ENCODE results near the gene RBM20.
"Not testable (repeated sequence)": the region's sequence is repeated elsewhere in the genome, so short reads cannot be mapped to it uniquely, and the experiment has no call there.

Gene RBM20

DNA sequence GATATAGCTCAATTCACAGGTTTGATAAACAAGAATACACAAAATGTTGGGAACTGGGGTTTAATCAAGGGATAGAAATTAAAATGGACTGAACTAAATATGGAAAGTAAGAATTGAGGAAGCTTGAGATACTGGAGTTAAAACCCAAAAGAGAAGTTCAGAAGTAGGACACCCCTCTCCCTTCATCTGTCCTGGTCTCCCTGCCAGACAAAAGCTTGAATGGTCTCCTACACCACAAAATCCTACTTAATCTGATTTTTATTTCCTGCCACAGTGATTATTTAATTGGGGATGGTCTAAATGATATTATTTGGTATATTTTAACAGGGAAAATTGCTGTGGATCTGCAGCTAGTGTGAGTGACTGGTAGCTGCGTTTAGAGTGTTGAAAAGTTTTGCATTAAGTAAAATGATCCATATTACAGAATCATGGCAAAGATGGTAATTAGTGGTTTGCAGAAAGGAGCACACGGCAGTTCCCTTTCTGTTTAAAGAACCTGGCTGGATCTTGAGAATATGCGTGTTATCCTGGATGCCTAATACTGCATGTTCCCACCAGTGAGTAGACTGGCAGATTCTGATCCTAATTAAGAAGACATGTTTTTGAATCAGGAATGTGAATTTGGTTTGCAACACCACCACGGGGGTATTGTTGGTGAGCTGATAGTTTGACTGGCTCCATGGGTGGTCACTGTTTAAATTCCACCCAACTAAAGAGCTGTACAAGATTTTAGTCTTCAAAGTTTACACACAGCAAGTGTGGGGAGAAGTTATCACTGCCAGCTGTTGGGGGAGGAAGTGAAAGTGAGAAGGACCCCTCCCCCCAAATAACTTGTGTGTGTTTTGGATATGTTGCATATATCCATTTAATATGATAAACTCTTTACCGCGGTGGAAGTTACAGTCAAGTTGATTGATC is 5.5 kb downstream of the RBM20 start:
- DNase-seq (ENCODE audit: low read depth): no peak

DNA sequence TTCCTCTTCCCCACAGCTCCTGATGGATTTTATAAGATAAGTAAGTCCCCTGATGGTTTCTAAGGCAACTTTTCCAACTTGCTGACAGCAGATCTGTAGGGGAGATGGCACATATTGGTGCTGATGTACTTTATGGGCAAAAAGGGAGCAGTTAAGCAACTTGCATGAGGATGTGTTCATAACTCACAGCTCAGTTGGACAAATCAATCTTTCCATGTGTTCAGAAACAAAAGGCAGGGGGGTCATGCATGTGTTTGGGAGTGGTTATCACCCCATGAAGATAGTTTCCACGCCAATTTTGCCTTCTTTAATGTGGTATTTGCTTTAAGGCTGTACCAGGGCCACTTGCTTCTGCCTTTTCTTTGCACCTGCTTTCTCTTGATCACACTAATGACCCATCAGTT is 6.1 kb downstream of the RBM20 start:
- no peak for DNase-seq (ENCODE audit: low read depth)

DNA sequence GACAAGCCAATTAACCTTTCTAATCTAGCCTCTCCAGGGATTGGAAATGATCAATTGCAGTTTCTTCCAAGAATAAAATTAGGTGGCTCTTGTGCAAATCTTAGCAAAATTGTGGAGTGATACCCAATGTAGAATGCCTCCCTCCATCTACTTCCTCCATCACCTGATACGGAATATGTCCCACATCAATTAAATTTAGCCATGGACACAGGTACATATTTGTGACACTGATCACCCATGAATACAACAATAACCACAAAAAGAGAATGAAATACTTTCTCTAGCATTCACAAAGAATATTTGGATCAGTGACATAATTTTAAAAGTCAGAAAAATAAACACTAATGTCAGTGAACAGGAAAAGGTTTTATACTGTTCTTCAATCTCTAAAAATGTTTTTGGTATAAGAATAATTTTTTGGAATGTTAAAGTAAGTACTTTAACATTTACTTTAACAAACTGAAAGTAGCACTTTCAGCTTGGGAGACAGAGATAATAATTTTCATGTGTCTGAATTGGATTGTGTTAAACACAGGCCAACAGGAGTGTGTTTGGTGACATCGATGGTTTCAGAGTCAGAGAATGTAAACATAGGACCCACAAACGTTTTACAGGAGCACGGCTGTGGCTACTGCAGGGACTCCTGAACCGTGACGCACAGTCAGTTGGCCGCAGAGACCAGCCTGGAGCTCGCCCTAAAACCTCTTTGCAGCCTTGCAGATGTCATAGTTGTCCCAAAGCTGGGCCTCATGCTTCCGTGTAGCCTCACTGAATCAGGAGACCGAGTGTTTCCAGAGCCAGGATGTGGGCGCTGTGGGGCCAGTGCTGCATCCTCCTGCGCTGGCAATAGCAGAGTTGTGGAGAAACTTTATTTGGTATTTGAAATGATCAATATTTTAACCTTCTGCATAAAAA is 7.2 kb downstream of the RBM20 start:
- no peak for DNase-seq (ENCODE audit: low read depth)

- DNase-seq (ENCODE audit: low read depth): no peak
These were observed 8.5 kb downstream of the RBM20 start for GRCh38 chr10:110652475-110653118.

- no peak for DNase-seq (ENCODE audit: low read depth)
These were observed 11.2 kb downstream of the RBM20 start for GRCh38 chr10:110655320-110655719.

DNA sequence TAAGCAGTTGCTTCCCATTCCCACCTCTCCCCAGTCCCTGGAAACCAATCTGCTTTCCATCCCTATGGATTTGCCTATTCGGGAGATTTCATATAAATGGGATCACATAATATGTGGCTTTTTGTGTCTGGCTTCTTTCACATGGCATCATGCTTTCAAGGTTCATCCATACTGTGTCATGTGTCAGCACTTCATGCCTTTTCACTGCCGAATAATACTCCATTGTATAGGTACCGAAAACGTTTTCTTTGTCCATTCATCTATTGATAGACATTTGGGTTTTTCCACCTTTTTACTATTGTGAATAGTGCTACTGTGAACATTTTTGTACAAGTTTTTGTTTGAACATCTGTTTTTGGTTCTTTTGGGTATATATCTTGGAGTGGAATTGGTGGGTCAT is 12.5 kb downstream of the RBM20 start:
- no peak for DNase-seq (ENCODE audit: low read depth)

GRCh38 chr10:110657973-110658691 is 14.0 kb downstream of the RBM20 start:
- DNase-seq (ENCODE audit: low read depth): no peak

DNA sequence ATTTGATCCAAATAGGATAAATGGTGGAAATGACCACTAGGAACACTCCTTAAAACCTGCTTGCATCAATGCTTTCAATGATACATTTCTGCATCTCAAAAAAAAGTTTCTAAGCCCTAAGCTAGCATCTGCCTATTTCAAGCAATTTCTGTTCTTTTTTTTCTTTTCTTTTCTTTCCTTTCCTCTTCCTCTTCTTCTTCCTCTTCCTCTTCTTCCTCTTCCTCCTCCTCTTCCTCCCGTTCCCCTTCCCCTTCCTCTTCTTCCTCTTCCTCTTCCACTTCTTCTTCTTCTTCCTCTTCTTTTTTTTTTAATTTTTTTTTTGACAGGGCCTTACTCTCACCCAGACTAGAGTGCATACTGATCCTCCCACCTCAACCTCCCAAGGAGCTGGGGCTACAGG is 15.4 kb downstream of the RBM20 start:
- no peak for DNase-seq (ENCODE audit: low read depth)

GRCh38 chr10:110660289-110660688 is 16.2 kb downstream of the RBM20 start:
- DNase-seq (ENCODE audit: low read depth): not testable (repeated sequence)

DNA sequence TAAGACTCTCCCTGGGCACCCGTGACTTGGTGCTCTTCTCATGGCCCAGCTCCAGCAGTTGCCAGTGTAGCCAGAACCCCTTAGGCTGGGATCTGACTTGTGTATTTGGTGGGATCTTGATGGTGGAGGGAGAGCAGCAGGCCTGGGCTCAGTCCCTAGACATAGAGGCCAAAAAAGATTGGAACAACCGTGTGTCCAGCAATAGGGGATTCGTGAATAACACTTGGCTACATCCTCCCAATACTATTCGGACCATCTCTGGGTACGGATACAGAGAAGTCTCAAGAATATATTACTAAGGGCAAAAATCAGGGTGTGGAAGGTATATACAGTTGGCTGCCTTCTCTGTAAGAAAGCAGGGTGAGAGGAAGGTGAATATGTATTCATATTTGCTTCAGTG is 17.2 kb downstream of the RBM20 start:
- no peak for DNase-seq (ENCODE audit: low read depth)

- DNase-seq (ENCODE audit: low read depth): no peak
These were observed 20.6 kb downstream of the RBM20 start for GRCh38 chr10:110664483-110665420.

- not testable (repeated sequence) for DNase-seq (ENCODE audit: low read depth)
These were observed 22.1 kb downstream of the RBM20 start for GRCh38 chr10:110666259-110666658.

DNA sequence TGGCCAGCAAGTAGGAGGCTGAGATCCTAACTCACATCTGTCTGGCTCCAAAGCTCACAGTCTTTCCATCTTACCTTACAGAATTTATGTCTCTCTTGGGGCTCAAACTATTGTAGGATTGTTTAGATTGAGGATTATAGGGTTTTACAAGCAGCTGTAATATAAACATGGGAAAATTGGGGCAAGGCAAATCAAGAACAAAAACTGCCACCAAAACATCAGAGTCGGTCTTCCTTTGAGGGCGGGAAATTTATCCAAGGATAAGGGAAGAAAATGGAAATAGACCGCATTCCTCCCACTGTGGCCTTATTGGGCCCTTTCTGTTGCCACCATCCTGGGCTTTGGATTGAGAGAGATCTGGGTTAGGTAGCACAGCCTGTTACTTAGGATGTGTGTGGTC is 22.5 kb downstream of the RBM20 start:
- no peak for DNase-seq (ENCODE audit: low read depth)

GRCh38 chr10:110667620-110668343 is 23.6 kb downstream of the RBM20 start:
- DNase-seq (ENCODE audit: low read depth): no peak

- DNase-seq (ENCODE audit: low read depth): no peak
These were observed 24.3 kb downstream of the RBM20 start for GRCh38 chr10:110668443-110668842.

- no peak for DNase-seq (ENCODE audit: low read depth)
These were observed 26.2 kb downstream of the RBM20 start for GRCh38 chr10:110670335-110670734.

DNA sequence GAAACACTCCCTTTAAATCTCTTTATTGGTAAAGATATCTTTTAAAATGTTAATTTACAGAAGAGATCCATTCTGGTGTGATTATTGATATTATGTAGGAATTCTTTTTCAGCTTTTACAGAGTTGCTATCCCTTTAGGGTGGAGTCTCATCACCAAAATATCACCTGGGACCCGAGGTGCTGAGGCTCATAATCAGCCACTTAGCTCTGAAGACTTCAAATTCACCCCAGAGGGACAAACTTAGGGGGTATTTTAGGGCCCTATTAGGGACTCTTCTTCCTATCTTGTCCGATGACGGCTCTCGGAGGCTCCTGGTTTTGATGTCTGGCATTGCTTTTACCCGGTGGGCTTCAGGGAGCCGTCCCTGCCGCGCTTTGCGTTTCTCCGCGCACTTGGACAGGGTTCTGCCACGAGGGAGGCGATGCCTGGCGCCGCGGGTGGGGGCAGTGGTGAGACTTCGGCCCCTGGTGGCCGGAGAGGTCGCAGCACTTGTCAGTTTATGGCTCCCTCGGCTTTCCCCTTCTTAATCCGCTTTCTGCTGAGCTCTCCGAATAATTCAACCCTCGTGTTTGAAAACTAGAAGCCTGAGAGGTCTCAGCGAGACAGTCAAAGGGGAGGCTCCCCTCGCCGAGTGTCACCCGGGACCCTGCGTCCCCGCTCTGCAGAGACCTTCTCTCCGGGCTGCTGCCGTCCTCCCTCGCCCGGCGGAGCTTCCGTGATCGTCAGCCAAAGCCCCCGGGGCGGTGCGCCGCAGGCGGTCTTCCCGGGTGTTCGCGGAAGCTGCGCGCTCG is 27.8 kb downstream of the RBM20 start:
- peak; percentile 43 for DNase-seq (ENCODE audit: low read depth)

GRCh38 chr10:110672580-110672919 is 28.4 kb downstream of the RBM20 start:
- no peak for DNase-seq (ENCODE audit: low read depth)

DNA sequence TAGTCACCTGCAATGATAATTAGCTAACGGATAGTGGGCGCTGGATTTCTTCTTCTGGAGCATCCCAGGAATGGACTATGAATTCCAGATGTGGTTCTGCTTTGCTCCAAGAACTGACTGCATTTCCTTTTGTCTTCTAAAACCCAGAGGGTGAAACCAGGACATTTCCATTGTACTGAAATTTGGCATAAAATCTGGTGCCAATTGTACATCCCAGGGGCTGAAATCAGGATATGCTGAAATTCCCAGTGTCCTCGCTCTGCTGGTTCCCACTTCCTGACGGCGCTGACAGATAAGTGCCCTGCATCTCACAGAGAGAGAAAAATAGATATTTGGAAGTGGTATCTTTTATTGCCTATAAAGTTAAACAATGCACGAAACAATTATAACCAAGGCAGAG is 31.9 kb downstream of the RBM20 start:
- DNase-seq (ENCODE audit: low read depth): no peak

All from activated T-helper 1 cell treated with Interleukin-2 at 50 U/mL for 16 hours (primary cell).